ENCODE results near the gene ADNP2.

- no peak for TF ChIP-seq CTCF (conservative IDR thresholded peaks at IDR 0.05)
- no peak for TF ChIP-seq EZH2 (IDR thresholded peaks at IDR 0.05; ENCODE audit: low read depth)
Measured at GRCh38 chr18:80135136-80135535, 26.1 kb downstream of the ADNP2 start.
